Measurements from ENCODE around the gene PRAMEF1.
"Not testable (repeated sequence)": the region's sequence is repeated elsewhere in the genome, so short reads cannot be mapped to it uniquely, and the experiment has no call there.

Gene PRAMEF1

GRCh38 chr1:12776801-12777557 is 14.2 kb upstream of the PRAMEF1 start:
- no peak for DNase-seq

GRCh38 chr1:12778061-12778460 is 13.1 kb upstream of the PRAMEF1 start:
- DNase-seq: no peak

GRCh38 chr1:12778907-12779306 is 12.3 kb upstream of the PRAMEF1 start:
- DNase-seq: no peak

- DNase-seq: not testable (repeated sequence)
These were observed 9.7 kb upstream of the PRAMEF1 start for GRCh38 chr1:12781488-12781887.

GRCh38 chr1:12783783-12784182 is 7.4 kb upstream of the PRAMEF1 start:
- peak; percentile 68 for DNase-seq

- DNase-seq: not testable (repeated sequence)
These were observed 6.5 kb upstream of the PRAMEF1 start for GRCh38 chr1:12784729-12785128.

- no peak for DNase-seq
These were observed 7.7 kb downstream of the PRAMEF1 start for GRCh38 chr1:12798911-12799310.

GRCh38 chr1:12799730-12800129 is 8.5 kb downstream of the PRAMEF1 start:
- DNase-seq: peak; percentile 55

- peak; percentile 58 for DNase-seq
These were observed 18.7 kb downstream of the PRAMEF1 start for GRCh38 chr1:12809933-12810332.

GRCh38 chr1:12810691-12811408 is 19.7 kb downstream of the PRAMEF1 start:
- DNase-seq: peak; percentile 81

GRCh38 chr1:12811409-12811784 is 20.2 kb downstream of the PRAMEF1 start:
- DNase-seq: no peak

- DNase-seq: peak; percentile 78
These were observed 27.9 kb downstream of the PRAMEF1 start for GRCh38 chr1:12819061-12819460.

GRCh38 chr1:12831310-12831709 is 40.1 kb downstream of the PRAMEF1 start, which contains the start of gene PRAMEF11:
TSS of gene PRAMEF11 (minus strand) at chr1:12831410. CDS start at chr1:12828789, 2,621 bp downstream.
- not testable (repeated sequence) for DNase-seq

- DNase-seq: peak; percentile 96
These were observed 42.1 kb downstream of the PRAMEF1 start for GRCh38 chr1:12833251-12833650.
